Colon (tissue), 2 donors: ENCODE measurements around the gene PRDM5.

Experiments used
- FAIRE-seq: peaks from 2 replicates; lab custom pipeline; 2012; peaks lifted over from hg19 to GRCh38; lab: Jason Lieb, UNC
- donor health status: control.
- donor health status: control.

Gene PRDM5

DNA sequence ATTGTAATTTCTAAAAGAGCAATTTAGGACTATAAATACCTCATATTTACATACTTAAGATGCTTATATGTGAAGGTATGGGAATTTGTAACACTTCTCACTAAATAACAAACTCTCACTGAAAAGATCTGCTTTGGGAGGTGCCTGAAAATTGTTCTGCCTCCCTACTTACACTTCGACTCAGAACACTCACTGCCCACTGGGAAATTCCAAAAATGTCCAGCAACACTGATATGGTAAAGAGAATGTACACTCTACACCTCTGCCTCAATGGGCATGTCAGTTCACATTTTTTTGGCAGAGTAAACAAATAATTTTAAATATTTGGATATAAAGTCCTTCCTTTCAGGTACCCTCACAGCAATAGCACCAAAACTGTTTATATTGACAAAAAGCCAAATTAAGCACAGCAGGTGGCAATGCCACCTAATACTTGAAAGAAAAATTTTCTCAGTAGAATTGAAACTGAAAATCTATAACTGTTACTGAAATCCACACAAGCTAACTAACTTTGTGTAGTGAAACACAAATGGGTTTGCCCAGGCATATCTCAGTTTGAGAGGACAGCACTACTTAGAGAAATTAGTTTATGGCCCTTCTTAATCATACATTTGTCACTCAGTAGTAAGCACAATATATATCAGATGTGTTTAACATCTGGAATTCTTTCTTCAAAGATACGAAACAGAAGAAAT lies 67.1 kb downstream of the PRDM5 start:
- FAIRE-seq: no peak

DNA sequence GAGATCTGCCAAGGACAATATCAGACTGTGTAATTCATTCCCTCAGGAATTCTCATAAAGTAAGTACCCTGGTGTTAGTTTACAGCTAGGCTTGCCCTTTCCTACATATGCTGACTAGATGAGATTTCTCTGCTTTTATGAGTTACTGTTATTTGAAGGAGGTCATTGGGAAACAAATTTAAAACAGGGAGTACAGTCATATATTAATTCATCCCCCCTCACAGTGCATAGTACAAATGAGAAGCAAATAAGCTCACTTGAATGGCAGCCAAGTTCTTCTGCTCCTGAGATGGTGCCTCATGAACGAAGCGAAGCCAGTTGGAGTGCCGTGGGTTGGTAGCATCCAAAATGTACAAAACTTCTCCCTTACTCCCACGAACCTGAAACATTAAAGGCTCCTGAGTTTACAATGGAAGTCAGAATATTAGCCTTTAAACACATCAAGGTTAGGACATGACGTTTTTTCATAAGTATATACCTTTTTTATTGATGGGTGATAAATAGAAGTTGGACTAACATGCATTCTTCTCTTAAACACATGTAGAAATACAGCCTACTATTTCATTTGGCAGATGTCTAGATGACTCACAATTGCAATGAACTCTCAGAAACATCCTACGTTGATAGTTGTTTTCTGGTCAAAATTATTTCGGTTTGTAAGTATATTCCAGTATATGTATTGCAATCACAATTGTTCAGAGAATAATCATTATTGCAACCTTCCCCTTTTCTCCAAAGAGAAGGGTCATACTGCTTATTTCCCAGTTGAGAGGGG lies 69.2 kb downstream of the PRDM5 start:
- no peak for FAIRE-seq

DNA sequence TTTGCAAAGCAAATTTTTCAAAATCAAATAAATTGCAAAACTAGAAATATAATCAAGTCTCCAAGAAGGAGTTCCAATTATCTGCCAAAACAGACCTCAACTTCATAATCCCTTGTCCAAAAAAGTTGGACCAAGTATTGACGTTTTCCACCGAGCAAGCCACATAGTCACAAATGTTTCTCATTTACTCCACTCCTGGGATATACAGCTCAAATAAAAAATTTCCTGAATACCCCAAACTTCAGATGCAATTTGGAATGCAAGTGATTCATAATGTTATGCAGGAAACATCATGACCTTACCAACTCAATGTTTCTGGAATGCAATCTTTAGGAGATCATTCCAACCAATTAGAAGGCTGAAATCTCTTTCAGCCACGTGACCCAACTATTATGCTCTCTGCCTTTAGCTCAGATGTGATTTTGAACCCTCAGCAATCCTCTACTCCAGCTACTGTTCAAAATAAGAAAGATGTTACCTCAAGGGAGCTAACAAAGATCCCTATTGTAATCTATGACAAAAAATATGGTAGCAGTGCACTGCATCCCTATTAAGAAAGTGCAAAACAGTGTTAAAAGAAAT lies 72.4 kb downstream of the PRDM5 start:
- no peak for FAIRE-seq

DNA sequence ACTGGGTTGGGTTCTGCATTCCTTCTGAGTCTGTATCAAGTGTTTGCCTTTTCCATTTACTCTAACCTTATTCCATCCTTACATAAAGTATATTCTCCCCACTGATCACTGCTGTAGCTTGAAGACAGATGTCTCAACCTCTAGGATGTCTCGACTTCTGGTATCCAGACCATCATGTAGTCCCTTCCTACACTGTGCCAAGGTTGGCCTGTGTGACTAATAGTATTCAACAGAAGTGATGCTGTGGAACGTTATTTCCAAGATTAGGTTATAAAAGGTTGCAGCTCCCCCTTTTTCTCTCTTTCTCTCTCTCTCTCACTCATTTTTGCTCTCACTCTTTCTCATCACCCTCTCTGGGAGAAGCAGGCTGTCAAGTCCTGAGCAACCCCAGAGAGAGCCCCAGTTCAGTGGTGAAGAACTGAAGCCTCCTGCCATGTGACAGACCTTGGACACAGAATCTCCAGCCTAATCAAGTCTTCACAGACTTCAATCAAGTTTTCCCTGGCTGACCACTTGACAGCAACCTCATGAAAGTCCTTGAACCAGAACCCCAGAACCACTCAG lies 75.4 kb downstream of the PRDM5 start:
- no peak for FAIRE-seq

DNA sequence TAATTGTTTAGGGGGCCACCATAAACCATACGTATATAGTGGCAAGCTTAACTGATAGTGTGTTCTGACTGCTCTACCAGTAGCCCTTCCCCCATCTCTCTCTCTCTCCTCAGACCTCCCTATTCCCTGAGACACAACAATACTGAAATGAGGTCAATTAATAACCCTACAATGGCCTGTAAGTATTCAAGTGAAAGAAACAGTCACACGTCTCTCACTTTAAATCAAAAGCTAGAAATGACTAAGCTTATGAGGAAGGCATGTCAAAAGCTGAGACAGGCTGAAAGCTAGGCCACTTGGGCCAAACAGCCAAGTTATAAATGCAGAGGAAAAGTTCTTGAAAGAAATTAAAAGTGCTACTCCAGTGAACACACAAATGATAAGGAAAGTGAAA lies 78.0 kb downstream of the PRDM5 start:
- no peak for FAIRE-seq

DNA sequence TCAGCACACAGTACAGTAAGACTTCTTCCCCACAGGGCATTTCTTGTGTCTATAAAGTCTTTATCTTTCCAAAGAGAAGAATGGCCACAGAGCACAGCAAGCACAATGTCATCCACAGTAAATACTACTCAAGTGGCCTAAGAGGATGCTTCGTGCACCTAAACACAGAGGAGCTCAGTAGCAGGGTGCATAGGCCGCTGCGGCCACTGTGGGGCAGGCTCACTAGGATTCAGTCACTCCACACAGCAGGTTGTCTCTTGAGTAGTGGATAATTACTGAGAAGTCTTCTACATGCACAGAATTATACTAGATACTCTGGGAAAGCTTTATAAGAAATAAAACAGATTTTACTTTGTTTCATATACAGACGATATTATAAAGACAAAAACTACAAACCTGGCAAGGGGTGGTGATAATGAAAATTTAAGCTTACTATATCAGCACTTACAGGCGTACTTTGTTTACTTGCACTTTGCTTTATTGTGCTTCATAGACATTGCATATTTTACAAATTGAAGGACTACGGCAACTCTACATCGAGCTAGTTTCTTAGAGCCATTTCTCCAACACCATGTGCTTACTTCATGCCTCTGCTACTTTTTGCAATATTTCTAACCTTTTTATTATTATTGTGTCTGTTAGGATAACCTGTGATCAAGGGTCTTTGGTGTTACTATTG lies 78.5 kb downstream of the PRDM5 start:
- FAIRE-seq: no peak

DNA sequence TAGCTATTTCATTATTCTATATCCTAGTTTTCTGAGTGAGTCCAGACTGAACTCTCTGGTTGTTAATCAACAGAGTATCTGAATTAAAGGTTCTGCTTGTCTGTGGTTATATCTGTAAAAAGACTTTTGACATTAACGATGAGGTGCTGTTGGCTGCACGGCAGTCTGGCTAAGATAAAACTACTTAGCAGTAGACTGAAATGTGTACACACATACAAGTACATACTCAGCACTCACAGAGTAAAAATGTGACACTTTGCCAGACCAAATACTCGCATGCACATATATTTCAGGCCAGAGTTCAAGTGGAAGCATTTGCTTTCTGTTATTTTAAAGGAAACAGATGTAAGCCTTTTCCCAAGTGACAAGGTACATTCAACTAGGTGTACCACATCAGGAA lies 80.5 kb downstream of the PRDM5 start:
- no peak for FAIRE-seq

DNA sequence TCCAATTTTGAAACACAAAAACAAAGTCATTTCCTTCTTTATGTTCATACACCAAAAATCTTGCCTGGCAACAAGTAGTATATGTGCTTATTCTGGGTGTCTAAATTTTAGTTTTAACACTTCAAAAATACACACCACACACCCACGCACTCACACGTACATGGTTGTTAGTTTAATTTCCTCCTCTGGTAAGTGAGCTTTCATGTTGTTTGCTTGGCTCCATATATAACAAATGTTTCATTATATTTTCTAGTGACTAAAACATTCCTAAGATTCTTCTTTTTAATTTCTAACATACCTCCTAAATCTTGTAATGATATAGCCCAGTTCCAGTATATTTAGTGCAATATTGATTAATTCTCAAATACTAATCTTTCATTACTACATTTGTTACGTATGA lies 80.9 kb downstream of the PRDM5 start:
- no peak for FAIRE-seq

DNA sequence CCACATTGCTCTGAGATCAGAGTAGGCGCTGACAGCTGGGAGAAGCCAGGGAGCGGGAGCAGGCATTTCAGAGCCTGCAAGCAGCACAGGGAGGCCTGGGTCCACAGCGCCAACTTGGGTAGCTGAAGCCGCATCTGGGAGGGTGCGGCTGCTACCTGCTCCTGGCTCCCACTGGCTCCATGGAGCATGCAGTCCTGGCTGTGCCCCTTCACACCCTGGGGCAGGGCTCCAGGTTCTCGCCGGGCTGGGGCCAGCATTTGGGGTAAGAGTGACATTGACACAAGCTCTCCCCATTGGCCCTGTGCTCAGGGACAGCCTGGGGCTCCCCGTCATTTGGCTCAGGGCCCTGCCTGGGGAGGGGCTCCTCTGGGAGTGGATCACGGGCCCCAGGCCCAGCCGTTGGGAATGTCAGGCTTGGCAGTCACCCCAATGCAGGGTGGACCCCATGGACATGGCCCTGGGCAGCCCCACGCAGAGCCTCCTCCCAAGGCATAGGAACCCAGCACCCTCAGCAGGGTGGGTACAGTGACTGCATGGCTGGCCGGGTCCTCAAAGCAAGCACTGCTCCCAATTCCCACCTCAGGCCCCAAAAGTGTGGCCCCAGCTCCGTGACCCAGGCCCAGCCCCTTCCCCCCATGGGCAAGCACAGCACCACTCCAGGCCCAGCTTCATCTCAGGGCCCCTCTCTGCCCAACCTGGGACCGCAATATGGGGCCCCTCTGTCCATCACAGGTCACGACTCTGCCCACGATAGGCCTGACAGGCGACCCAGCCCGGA lies 82.4 kb downstream of the PRDM5 start:
- no peak for FAIRE-seq

DNA sequence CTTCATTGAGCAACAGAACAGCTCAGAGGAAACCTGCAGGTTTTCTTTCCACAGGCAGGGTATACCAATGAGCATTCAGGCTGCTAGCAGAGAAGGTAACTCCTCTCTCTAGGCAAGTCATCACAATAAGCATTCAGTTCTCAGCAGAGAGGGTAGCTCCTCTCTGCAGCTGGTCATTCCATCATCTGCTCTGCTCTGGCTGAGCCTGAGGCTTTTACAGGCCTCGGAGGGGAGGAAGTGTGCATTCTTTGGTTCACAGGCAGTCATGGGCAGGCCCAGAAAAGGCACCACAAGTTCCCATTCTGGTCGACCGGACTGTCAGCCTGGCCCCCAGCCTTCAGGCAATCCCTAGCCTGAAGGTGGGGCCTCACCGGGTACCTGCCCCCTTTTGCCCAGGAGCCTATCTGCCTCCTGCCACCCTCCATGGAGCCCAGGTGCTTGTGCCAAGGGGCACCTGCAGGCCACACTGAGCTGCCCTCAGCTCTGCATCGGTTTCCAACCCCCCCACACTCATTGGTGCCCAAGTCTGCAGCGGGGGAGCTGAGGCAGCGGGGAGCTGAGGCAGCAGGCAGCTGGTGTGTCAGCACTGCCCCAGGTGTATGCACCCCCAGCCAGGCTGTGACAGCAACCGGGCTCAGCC lies 83.1 kb downstream of the PRDM5 start:
- no peak for FAIRE-seq

DNA sequence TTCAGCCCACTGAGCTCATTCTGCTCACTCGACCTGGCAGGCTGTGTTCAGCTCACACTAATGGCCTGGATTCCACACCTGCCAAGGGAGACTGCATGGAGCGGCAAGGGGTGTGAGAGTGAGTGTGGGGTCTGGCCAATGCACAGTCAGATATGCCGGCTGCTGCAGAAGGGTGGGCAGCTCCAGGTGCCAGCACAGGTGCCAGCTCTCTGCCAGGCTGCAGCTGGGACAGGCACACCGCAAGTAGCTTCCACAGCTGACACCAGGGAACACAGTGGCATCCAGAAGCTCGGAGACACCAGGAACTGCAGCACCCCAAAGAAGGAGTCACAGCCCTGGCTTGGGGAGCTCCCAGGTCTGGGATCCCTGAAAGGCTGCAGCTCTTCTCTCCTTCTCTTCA lies 83.7 kb downstream of the PRDM5 start:
- no peak for FAIRE-seq

DNA sequence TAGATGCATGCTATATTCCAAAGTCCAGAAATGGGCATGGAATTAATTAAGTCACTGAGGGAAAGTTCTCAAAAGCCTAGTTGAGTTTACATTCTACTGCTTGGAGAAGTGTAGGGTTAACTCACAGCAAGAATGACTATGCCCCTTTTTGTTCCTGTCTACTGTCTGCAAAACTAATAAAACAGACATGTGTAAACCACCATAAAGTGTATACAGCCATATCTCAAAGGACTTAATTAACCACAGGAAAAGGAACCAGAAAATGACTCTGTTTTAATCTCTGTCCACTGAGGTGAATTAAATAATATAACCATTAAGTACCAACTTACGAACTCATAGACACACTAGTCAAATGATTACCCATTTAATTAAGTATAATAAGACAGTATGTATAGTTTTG lies 84.9 kb downstream of the PRDM5 start:
- no peak for FAIRE-seq

DNA sequence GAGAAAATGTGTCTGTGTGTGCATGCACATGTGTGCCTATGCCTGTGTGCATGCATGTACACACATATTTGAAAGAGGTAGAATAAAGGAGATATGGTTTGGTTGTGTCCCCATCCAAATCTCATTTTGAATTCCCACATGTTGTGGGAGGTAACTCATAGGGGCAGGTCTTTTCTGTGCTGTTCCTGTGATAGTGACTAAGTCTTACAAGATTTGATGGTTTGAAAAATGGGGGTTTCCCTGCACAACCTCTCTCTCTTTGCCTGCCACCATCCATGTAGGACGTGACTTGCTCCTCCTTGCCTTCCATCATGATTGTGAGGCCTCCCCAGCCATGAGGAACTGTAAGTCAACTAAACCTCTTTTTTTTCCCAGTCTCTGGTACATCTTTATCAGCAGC lies 87.2 kb downstream of the PRDM5 start:
- no peak for FAIRE-seq

DNA sequence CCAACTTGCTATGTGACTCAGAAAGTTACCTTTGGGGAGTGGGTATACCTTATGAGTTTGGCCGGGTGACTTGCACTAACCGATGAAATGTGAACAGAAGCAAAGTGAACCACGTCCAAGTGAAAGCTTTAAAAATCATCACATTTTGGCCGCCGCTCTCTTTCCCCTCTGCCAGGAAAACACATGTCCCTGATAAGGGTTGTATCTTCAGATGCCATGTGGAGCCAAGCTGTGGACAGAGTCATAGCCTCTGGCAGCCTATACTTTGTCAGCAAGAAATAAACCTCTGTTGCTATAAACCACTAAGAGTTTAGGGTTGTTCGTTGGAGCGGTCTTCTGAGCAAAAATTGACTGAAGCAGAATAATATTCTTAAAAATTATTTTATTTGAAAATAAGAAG lies 92.3 kb downstream of the PRDM5 start:
- no peak for FAIRE-seq

DNA sequence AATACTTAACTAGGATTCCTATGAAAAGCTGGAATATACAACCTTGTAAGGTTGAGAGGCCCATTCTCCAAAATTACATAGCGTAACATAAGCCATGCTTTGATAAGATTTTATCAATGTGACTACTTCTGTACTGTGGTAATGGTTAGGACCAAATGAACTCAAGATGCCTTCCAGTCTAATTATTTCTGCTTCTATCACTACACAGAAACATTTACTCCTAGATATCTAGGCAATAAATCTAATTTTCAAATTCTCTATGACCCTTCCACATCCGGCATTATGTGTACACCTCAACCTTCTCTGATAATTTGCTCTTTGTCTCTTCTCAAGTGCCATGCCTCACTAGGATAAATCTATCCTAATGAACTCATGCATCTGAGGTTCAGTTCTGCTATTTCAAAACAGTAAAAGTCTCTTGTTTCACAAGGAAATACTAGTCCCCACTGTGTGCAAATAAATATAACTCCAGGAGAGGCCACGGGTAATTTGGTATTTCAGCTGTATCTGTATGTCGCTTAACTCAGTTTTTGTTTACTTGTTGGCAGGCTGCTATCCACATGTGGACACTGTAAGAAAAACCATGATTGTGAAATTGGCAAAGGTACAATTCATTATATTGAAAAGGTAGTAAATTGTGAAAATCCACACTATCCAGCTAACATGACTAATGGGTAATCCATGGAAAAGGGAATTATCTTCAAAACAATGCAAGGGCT lies 93.3 kb downstream of the PRDM5 start:
- FAIRE-seq: no peak

DNA sequence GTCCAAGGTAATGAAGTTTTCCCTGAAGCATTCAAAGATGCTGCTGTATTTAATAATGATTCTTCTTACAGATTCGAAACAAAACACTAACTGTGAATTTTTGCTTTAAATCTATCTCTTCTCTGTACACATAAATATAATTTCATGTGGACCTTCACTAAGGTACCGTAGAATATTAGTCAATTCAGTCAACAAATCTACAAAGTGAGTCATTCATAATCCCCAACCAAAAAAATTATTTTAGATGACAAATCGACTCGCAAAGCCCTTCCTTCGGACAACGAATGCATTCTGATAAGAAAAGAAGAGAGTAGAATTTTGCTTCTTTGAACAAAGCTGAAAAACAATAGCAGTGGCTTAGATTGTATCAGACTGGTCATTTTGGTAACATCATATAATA lies 95.7 kb downstream of the PRDM5 start:
- FAIRE-seq: no peak

DNA sequence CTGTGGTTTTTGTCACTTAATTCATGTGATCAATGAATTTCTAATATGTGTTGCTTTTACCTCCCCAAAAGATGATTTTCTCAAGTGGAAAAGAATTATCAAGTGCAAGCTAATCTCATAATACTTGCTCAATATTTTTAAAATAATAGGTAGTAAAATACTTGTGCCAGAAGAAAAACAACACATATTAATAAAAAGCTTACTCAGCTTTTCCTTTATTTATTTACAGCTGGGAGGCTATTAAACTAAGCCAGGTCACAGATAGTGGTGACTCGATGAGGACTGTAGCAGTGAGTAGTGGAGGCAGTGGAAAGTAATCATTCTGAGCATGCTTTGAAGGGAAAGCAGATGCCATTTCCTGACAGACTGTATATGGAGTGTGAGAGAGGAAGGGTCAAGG lies 96.1 kb downstream of the PRDM5 start:
- no peak for FAIRE-seq

DNA sequence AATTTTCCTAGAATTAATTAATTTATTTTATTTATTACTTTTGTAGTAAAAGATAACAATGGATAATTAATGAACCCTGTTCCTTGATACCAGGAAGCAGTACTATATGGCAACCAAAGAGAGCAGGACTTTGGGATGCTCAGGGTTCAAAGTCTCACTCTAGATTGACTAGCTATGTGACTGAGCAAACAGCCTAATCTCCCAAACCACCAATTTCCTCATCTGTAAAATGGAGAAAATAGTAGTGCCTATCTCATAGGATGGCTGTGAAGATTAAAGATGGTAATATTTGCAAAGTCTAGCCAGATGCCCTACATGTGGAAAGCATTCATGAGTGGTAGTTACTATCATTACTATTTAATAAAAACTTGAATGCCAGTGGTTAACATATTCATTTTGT lies 97.6 kb downstream of the PRDM5 start:
- no peak for FAIRE-seq

DNA sequence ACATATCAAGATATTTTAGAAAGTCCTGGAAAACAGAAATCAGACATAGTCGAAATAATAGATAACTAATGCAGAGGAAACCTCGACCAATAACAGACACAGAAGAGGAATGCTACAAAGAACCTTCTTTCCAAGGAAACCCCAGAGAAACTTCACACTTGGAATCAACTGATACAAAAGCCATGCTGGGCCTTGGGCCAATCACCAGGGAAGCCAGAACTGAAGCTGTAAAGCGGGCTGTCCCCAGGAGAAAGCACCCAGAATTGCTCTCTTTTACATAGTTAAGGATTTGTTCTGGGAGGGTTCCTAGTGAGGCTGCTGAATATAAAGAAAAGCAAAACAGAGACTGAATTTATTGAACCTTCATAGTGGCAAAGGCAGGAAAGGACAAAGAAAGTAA lies 100.5 kb downstream of the PRDM5 start:
- FAIRE-seq: no peak

DNA sequence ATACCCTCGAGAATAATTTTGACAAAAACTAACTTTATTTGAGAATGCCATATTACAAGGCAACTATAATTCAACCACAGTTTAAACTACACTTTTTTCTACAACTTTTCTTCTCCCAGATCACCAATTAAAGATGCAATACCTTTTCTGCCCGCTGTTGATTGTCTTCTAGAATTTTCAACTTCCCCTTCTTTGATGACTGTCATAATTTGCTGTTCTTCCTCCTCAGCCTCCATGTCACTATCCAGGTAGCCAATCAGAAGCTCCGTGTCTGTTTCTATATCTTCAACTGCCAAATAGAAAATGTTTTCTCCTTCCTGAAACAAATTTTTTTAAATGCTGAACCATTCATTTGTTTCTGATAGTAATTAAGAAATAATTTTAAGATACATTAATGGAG lies 101.5 kb downstream of the PRDM5 start:
- no peak for FAIRE-seq
